HG03469 (cell line): ENCODE data around the gene ANAPC5.
"Not testable (repeated sequence)": the region's sequence is repeated elsewhere in the genome, so short reads cannot be mapped to it uniquely, and the experiment has no call there.

Source experiments
- ATAC-seq: cut with Tn5 transposase; IDR thresholded peaks from one replicate; pipeline ENCODE4 v1.9.1; 2021; ENCODE audit warnings: mild to moderate bottlenecking, moderate library complexity, moderate number of reproducible peaks; ENCODE audit not compliant: unreplicated experiment

The ANAPC5 gene

GRCh38 chr12:121287267-121287954 is 64.8 kb downstream of the ANAPC5 start:
- no peak for ATAC-seq

- no peak for ATAC-seq
Measured at GRCh38 chr12:121285856-121286255, 66.4 kb downstream of the ANAPC5 start.

GRCh38 chr12:121284551-121285390 is 67.4 kb downstream of the ANAPC5 start:
- ATAC-seq: no peak

- ATAC-seq: no peak
Measured at GRCh38 chr12:121283841-121284240, 68.4 kb downstream of the ANAPC5 start.

GRCh38 chr12:121283388-121283787 is 68.8 kb downstream of the ANAPC5 start:
- no peak for ATAC-seq

- ATAC-seq: not testable (repeated sequence)
Measured at GRCh38 chr12:121282910-121283309, 69.3 kb downstream of the ANAPC5 start.

- no peak for ATAC-seq
Measured at GRCh38 chr12:121282072-121282742, 70.0 kb downstream of the ANAPC5 start.

- not testable (repeated sequence) for ATAC-seq
Measured at GRCh38 chr12:121281116-121281515, 71.1 kb downstream of the ANAPC5 start.

- ATAC-seq: not testable (repeated sequence)
Measured at GRCh38 chr12:121280531-121280930, 71.7 kb downstream of the ANAPC5 start.

GRCh38 chr12:121279507-121279915 is 72.7 kb downstream of the ANAPC5 start:
- no peak for ATAC-seq

- no peak for ATAC-seq
Measured at GRCh38 chr12:121279071-121279375, 73.2 kb downstream of the ANAPC5 start.

- no peak for ATAC-seq
Measured at GRCh38 chr12:121278169-121279070, 73.8 kb downstream of the ANAPC5 start.

GRCh38 chr12:121277374-121277759 is 74.8 kb downstream of the ANAPC5 start:
- ATAC-seq: no peak

GRCh38 chr12:121274036-121274763 is 78.0 kb downstream of the ANAPC5 start:
- no peak for ATAC-seq

- ATAC-seq: no peak
Measured at GRCh38 chr12:121273364-121273896, 78.8 kb downstream of the ANAPC5 start.

GRCh38 chr12:121267822-121268221 is 84.4 kb downstream of the ANAPC5 start:
- no peak for ATAC-seq

GRCh38 chr12:121264951-121265515 is 87.2 kb downstream of the ANAPC5 start:
- ATAC-seq: no peak

- no peak for ATAC-seq
Measured at GRCh38 chr12:121264135-121264534, 88.1 kb downstream of the ANAPC5 start.

GRCh38 chr12:121263206-121263935 is 88.8 kb downstream of the ANAPC5 start:
- ATAC-seq: no peak
